GM23338 (cell line): ENCODE data around the gene EPB41L4A.

ENCODE experiments used
- CREB1 ChIP-seq: fragments of 250-450 bp; sonication (Bioruptor Pico); IDR thresholded peaks from 2 replicates; pipeline ENCODE4 v1.5.0; 2020; ENCODE audit warnings: low read depth, mild to moderate bottlenecking, moderate library complexity
- CTCF ChIP-seq, 2 experiments: fragments of 200-600 bp in 1 of 2; sonication (generic) in 1 of 2; conservative IDR thresholded peaks; 2 replicates each; pipeline versions ENCODE4 v1.5.1 to v1.6.1; 2016 to 2017; ENCODE audit warnings: antibody characterized with exemption in 2 of 2, low read depth in 2 of 2, mild to moderate bottlenecking in 2 of 2, moderate library complexity in 1 of 2
- ETS1 ChIP-seq: IDR thresholded peaks from 2 replicates; pipeline ENCODE4 v1.6.1; 2016; ENCODE audit warnings: antibody characterized with exemption
- EZH2 ChIP-seq: fragments of 200-600 bp; sonication (generic); IDR thresholded peaks from one replicate; pipeline ENCODE4 v1.8.0; 2017; ENCODE audit warnings: antibody characterized with exemption, mild to moderate bottlenecking, low read depth; ENCODE audit not compliant: unreplicated experiment
- EZH2phosphoT487 ChIP-seq: fragments of 200-600 bp; sonication (generic); IDR thresholded peaks from one replicate; pipeline ENCODE4 v1.8.1; 2018; ENCODE audit warnings: antibody characterized with exemption; ENCODE audit not compliant: unreplicated experiment
- JUNB ChIP-seq: IDR thresholded peaks from one replicate; pipeline ENCODE4 v1.6.1; 2016; ENCODE audit warnings: antibody characterized with exemption; ENCODE audit not compliant: unreplicated experiment
- POLR2AphosphoS5 ChIP-seq: IDR thresholded peaks from 2 replicates; pipeline ENCODE4 v1.6.1; 2016; ENCODE audit warnings: antibody characterized with exemption, low read depth
- REST ChIP-seq: IDR thresholded peaks from one replicate; pipeline ENCODE4 v1.6.1; 2018; ENCODE audit warnings: antibody characterized with exemption; ENCODE audit not compliant: unreplicated experiment
- STAT1 ChIP-seq: IDR thresholded peaks from one replicate; pipeline ENCODE4 v1.6.1; 2016; ENCODE audit warnings: antibody characterized with exemption; ENCODE audit not compliant: unreplicated experiment
- ZNF114 ChIP-seq: fragments of 250-450 bp; sonication (Bioruptor Pico); IDR thresholded peaks from 2 replicates; pipeline ENCODE4 v1.5.0; 2020; ENCODE audit warnings: mild to moderate bottlenecking, moderate library complexity
- ZNF331 ChIP-seq: fragments of 250-450 bp; sonication (Bioruptor Pico); IDR thresholded peaks from 2 replicates; pipeline ENCODE4 v1.5.0; 2020; ENCODE audit warnings: low read depth, mild to moderate bottlenecking, moderate library complexity
- ZNF462 ChIP-seq: fragments of 250-450 bp; sonication (Bioruptor Pico); IDR thresholded peaks from 2 replicates; pipeline ENCODE4 v1.5.0; 2020; ENCODE audit warnings: mild to moderate bottlenecking, moderate library complexity

- TF ChIP-seq EZH2 (no peak), CTCF (conservative IDR thresholded peaks at IDR 0.05; ENCODE audit: low read depth in 2 of 2) (no peak), POLR2AphosphoS5 (no peak), CREB1 (CRISPR knock-in tag) (no peak), EZH2phosphoT487 (no peak), ETS1 (no peak), ZNF331 (CRISPR knock-in tag) (no peak), REST (no peak), JUNB (no peak), ZNF114 (no peak), STAT1 (no peak), ZNF462 (CRISPR knock-in tag) (no peak)
These were observed 154.9 kb downstream of the EPB41L4A start for GRCh38 chr5:112264151-112264550.
